Measurements from ENCODE around the gene ZSWIM7.

Gene ZSWIM7

GRCh38 chr17:15928286-15928785 is 71.2 kb downstream of the ZSWIM7 start:
- no peak for DNase-seq
